Omental fat pad (tissue), 4 donors: ENCODE results near the gene SORCS1. TPM values are rescaled to one million over a fixed set of nuclear protein-coding genes. Genes with fewer than 3 reads are reported as not detected.
"Not testable (repeated sequence)": the region's sequence is repeated elsewhere in the genome, so short reads cannot be mapped to it uniquely, and the experiment has no call there.

Experiments used
- ATAC-seq: fragments of 150-250 bp; one replicate; pipeline ENCODE4 v1.9.1; 2016; ENCODE audit warnings: mild to moderate bottlenecking, moderate library complexity; ENCODE audit not compliant: low FRiP score
- DNase-seq: peaks from one replicate; pipeline ENCODE4 v3.0.0-alpha.2; 2019; ENCODE audit warnings: low spot score
- CTCF ChIP-seq, 3 donors: fragments of 450-650 bp; IDR thresholded peaks; one replicate each; pipeline ENCODE4 v1.5.1; 2016 to 2017; ENCODE audit warnings: antibody characterized with exemption in 3 of 3, mild to moderate bottlenecking in 3 of 3, moderate library complexity in 2 of 3
- total RNA-seq, 4 donors: library from RNA; depleted of rRNA; stranded (reverse); fragments of >200 nt; gene quantifications; one replicate each; pipeline ENCODE4 v1.1.0, GENCODE V29; 2016

SORCS1 gene
- total RNA-seq, 4 donors from 2014 or later, result 0.09 to 1.3 (median 0.37) TPM

- TF ChIP-seq CTCF (IDR thresholded peaks at IDR 0.05), result no peak
- no peak for DNase-seq
- no peak for ATAC-seq
Measured at GRCh38 chr10:107031931-107032699, 132.4 kb downstream of the SORCS1 start.

- DNase-seq (no peak), ATAC-seq (no peak)
- no peak for TF ChIP-seq CTCF (IDR thresholded peaks at IDR 0.05)
Measured at GRCh38 chr10:107028236-107028635, 136.3 kb downstream of the SORCS1 start.

DNA sequence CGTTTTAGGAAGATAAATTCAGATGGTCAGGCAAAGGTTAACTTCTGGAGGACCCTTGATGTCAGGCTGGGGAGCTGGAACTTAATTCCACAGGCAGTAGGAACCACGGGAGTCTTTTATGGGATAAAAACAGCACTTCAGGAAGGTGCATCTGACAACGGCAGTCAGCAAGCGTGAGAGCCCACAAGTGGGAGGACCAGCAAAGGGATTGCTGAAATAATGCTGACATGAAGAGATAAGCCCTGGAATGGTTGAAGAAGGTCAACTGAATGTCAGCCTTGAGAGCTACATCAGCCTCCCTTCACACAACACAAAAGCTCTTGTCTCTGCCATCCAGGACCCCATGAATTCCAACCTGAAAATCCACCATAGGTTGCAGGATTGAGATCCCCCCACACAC is 138.8 kb downstream of the SORCS1 start:
- no peak for ATAC-seq
- no peak for DNase-seq
- no peak for TF ChIP-seq CTCF (IDR thresholded peaks at IDR 0.05)

GRCh38 chr10:107024033-107024432 is 140.5 kb downstream of the SORCS1 start:
- ATAC-seq, DNase-seq: not testable (repeated sequence)

GRCh38 chr10:107022600-107023354 is 141.7 kb downstream of the SORCS1 start:
- ATAC-seq (no peak), DNase-seq (no peak)
- no peak for TF ChIP-seq CTCF (IDR thresholded peaks at IDR 0.05)

- TF ChIP-seq CTCF (IDR thresholded peaks at IDR 0.05), result no peak
- ATAC-seq, result no peak
- DNase-seq, result no peak
Measured at GRCh38 chr10:107019154-107019553, 145.4 kb downstream of the SORCS1 start.

DNA sequence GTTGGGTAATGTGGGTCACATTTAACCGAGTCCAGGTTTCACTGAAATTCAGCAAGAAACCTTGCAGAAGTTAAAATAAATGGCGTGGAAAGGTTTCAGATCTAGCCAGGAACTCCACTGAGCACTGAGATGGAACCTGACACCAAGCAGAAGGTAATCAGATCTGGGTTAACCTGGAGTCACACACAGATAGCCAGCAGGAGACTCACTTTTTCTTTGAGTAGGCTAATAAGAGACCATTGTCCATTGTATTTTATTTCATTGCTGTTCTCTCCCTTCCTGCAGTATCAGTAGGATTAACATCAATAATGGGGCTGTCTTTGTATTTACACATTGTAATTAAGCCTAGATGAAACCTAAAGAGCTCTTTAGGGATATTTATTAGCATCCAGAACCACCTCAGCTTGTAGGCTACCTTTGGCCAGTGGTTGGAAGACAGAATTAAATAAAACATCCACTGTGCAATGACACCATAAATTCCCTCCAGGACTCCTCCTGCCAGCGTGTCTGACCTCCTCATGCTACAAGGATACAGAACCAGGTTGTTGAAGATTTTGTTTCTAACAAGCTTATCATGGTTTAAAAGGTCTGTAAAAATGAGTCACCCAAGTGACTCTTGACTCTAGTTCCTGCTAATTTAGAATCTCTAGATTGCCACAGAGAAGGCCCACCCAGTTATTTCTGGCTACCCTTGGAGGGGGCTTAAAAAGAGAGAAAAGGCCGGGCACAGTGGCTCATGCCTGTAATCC is 151.1 kb downstream of the SORCS1 start:
- ATAC-seq (no peak), DNase-seq (no peak)
- TF ChIP-seq CTCF (IDR thresholded peaks at IDR 0.05), result no peak
